Measurements from ENCODE around the gene FAM228A. TPM values are rescaled to one million over a fixed set of nuclear protein-coding genes. Genes with fewer than 3 reads are reported as not detected.

The FAM228A gene
- total and polyA plus RNA-seq, 2 experiments from 2014 or later, result 0.11 to 0.35 TPM

- TF ChIP-seq CTCF (conservative IDR thresholded peaks at IDR 0.05; ENCODE audit: low read depth in 2 of 2), result no peak
These were observed 35.2 kb downstream of the FAM228A start (continued) for GRCh38 chr2:24210106-24210455.

- H3K4me2 ChIP-seq, result no peak overlapping the region
- no peak overlapping the region for H3K27ac ChIP-seq (ENCODE audit: low read depth)
- peaks cover 6% of the 10 kb centered on the region for H3K27me3 Mint-ChIP-seq (ENCODE audit: insufficient read depth, low read depth, poor library complexity)
- ATAC-seq, result no peak
- no peaks in the 10 kb centered on the region for H3K36me3 ChIP-seq (ENCODE audit: insufficient read depth)
- no peaks in the 10 kb centered on the region for H3K27me3 ChIP-seq (ENCODE audit: insufficient read depth)
- no peaks in the 10 kb centered on the region for H3F3A ChIP-seq (replicated peaks; ENCODE audit: low read depth)
- peaks cover 7% of the 10 kb centered on the region for H3K4me1 Mint-ChIP-seq
- no peak overlapping the region for H3K27ac Mint-ChIP-seq
- H3K4me3 Mint-ChIP-seq, result no peak overlapping the region
- no peak for DNase-seq (ENCODE audit: low spot score)
- H3K4me1 ChIP-seq (ENCODE audit: insufficient read depth), result no peaks in the 10 kb centered on the region
- no peak overlapping the region for H3K4me3 ChIP-seq
- no peaks in the 10 kb centered on the region for H3K9me3 Mint-ChIP-seq
- no peaks in the 10 kb centered on the region for H3K79me2 ChIP-seq (replicated peaks; ENCODE audit: insufficient read depth)
- no peaks in the 10 kb centered on the region for H4K20me1 ChIP-seq (replicated peaks; ENCODE audit: insufficient read depth)
- no peaks in the 10 kb centered on the region for H3K9me2 ChIP-seq (ENCODE audit: insufficient read depth)
- H3K36me3 Mint-ChIP-seq (ENCODE audit: low read depth), result no peaks in the 10 kb centered on the region; the same call in 2 of the 3 replicates
- no peak overlapping the region for H2AFZ ChIP-seq
- TF ChIP-seq EZH2phosphoT487 (IDR thresholded peaks at IDR 0.05; ENCODE audit: unreplicated experiment) (no peak), CREB1 (CRISPR knock-in tag; IDR thresholded peaks at IDR 0.05; ENCODE audit: low read depth) (no peak), ETS1 (IDR thresholded peaks at IDR 0.05) (no peak), ZNF114 (CRISPR knock-in tag; IDR thresholded peaks at IDR 0.05) (no peak), JUNB (IDR thresholded peaks at IDR 0.05; ENCODE audit: unreplicated experiment) (no peak), NANOG (IDR thresholded peaks at IDR 0.05; ENCODE audit: borderline replicate concordance) (no peak), ZNF331 (CRISPR knock-in tag; IDR thresholded peaks at IDR 0.05; ENCODE audit: low read depth) (no peak), POLR2AphosphoS5 (IDR thresholded peaks at IDR 0.05; ENCODE audit: low read depth) (no peak), CTCF (conservative IDR thresholded peaks at IDR 0.05; ENCODE audit: low read depth in 2 of 2) (no peak), STAT1 (IDR thresholded peaks at IDR 0.05; ENCODE audit: unreplicated experiment) (no peak), EZH2 (IDR thresholded peaks at IDR 0.05; ENCODE audit: low read depth, unreplicated experiment) (no peak), REST (IDR thresholded peaks at IDR 0.05; ENCODE audit: unreplicated experiment) (no peak)
These were observed 35.9 kb downstream of the FAM228A start for GRCh38 chr2:24210723-24211122.
